Measurements from ENCODE around the gene SLC17A5. TPM values are rescaled to one million over a fixed set of nuclear protein-coding genes. Genes with fewer than 3 reads are reported as not detected.

The SLC17A5 gene
- total and polyA plus RNA-seq, 10 of the 15 experiments (the other 5 are each of a cell fraction or from before 2014, with no cell fraction given) = 2.3 to 7.2 (median 5.0) TPM

DNA sequence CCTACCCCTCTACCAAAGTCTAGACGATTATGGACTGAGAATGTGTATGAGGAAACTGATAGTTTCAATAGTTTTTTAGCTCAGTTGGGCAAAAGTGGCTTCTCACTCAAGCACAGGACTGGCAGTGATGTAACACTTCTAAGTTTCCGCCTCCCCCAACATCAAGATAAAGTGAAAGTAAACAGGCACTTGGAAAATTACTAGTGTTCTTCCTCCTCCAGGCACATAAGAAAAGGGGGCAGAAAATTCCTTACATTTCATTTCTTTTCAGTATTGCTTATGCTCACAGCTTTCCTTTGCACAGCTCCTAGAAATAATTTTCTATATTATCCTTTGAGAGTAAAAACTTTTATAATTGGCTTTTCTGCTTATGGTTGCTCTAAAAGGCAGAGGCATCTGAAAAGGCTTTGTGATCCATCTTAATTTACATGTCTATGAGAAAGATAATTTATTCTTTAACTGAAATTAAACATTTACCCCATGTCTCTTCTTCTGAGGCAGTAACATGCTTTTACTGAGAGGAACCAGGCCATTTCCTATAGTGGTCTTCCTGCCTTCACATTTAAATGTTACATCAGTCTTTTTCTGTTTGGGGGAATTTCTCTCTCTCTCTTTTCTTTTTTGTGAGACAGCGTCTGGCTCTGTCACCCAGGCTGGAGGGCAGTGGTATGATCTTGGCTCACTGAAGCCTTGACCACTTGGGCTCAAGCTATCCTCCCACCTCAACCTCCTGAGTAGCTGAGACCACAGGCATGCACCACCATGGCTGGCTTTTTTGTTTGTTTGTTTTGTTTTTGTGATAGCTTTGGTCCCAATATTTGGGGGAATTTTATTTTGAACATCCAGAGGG is 68.0 kb downstream of the SLC17A5 start (continued):
- TF ChIP-seq, protein P1, sequence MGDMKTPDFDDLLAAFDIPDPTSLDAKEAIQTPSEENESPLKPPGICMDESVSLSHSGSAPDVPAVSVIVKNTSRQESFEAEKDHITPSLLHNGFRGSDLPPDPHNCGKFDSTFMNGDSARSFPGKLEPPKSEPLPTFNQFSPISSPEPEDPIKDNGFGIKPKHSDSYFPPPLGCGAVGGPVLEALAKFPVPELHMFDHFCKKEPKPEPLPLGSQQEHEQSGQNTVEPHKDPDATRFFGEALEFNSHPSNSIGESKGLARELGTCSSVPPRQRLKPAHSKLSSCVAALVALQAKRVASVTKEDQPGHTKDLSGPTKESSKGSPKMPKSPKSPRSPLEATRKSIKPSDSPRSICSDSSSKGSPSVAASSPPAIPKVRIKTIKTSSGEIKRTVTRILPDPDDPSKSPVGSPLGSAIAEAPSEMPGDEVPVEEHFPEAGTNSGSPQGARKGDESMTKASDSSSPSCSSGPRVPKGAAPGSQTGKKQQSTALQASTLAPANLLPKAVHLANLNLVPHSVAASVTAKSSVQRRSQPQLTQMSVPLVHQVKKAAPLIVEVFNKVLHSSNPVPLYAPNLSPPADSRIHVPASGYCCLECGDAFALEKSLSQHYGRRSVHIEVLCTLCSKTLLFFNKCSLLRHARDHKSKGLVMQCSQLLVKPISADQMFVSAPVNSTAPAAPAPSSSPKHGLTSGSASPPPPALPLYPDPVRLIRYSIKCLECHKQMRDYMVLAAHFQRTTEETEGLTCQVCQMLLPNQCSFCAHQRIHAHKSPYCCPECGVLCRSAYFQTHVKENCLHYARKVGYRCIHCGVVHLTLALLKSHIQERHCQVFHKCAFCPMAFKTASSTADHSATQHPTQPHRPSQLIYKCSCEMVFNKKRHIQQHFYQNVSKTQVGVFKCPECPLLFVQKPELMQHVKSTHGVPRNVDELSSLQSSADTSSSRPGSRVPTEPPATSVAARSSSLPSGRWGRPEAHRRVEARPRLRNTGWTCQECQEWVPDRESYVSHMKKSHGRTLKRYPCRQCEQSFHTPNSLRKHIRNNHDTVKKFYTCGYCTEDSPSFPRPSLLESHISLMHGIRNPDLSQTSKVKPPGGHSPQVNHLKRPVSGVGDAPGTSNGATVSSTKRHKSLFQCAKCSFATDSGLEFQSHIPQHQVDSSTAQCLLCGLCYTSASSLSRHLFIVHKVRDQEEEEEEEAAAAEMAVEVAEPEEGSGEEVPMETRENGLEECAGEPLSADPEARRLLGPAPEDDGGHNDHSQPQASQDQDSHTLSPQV (IDR thresholded peaks at IDR 0.05) = no peak
- no peak for TF ChIP-seq SIN3A (IDR thresholded peaks at IDR 0.05; ENCODE audit: low read depth, low read length)
- no peak for TF ChIP-seq NFXL1 (IDR thresholded peaks at IDR 0.05; ENCODE audit: borderline replicate concordance)
- TF ChIP-seq TCF3 (IDR thresholded peaks at IDR 0.05; ENCODE audit: borderline replicate concordance, insufficient read depth, low read depth, low read length) = no peak
- no peak for TF ChIP-seq TCF12 (IDR thresholded peaks at IDR 0.05; ENCODE audit: low read depth, low read length)
- TF ChIP-seq, protein P2, sequence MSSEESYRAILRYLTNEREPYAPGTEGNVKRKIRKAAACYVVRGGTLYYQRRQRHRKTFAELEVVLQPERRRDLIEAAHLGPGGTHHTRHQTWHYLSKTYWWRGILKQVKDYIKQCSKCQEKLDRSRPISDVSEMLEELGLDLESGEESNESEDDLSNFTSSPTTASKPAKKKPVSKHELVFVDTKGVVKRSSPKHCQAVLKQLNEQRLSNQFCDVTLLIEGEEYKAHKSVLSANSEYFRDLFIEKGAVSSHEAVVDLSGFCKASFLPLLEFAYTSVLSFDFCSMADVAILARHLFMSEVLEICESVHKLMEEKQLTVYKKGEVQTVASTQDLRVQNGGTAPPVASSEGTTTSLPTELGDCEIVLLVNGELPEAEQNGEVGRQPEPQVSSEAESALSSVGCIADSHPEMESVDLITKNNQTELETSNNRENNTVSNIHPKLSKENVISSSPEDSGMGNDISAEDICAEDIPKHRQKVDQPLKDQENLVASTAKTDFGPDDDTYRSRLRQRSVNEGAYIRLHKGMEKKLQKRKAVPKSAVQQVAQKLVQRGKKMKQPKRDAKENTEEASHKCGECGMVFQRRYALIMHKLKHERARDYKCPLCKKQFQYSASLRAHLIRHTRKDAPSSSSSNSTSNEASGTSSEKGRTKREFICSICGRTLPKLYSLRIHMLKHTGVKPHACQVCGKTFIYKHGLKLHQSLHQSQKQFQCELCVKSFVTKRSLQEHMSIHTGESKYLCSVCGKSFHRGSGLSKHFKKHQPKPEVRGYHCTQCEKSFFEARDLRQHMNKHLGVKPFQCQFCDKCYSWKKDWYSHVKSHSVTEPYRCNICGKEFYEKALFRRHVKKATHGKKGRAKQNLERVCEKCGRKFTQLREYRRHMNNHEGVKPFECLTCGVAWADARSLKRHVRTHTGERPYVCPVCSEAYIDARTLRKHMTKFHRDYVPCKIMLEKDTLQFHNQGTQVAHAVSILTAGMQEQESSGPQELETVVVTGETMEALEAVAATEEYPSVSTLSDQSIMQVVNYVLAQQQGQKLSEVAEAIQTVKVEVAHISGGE (CRISPR knock-in tag; IDR thresholded peaks at IDR 0.05) = no peak
- no peak for TF ChIP-seq NR2C1 (IDR thresholded peaks at IDR 0.05)
- no peak for TF ChIP-seq MXI1 (IDR thresholded peaks at IDR 0.05; ENCODE audit: low read depth, low read length)
- no peak for TF ChIP-seq NR2F1 (conservative IDR thresholded peaks at IDR 0.05)
- TF ChIP-seq CEBPB (IDR thresholded peaks at IDR 0.05; ENCODE audit: borderline replicate concordance in 1 of 2, low read depth in 2 of 2, low read length in 2 of 2) = no peak
- TF ChIP-seq JUNB (IDR thresholded peaks at IDR 0.05) = 0 out of 2 replicates have a peak, but pooled peaks have one; percentile 2
- TF ChIP-seq, protein P3, sequence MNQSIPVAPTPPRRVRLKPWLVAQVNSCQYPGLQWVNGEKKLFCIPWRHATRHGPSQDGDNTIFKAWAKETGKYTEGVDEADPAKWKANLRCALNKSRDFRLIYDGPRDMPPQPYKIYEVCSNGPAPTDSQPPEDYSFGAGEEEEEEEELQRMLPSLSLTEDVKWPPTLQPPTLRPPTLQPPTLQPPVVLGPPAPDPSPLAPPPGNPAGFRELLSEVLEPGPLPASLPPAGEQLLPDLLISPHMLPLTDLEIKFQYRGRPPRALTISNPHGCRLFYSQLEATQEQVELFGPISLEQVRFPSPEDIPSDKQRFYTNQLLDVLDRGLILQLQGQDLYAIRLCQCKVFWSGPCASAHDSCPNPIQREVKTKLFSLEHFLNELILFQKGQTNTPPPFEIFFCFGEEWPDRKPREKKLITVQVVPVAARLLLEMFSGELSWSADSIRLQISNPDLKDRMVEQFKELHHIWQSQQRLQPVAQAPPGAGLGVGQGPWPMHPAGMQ (IDR thresholded peaks at IDR 0.05; ENCODE audit: borderline replicate concordance) = no peak
- TF ChIP-seq ATF7 (IDR thresholded peaks at IDR 0.05; ENCODE audit: low read depth) = peak; percentile 93
- no peak for TF ChIP-seq HDAC6 (IDR thresholded peaks at IDR 0.05; ENCODE audit: unreplicated experiment)
- no peak for TF ChIP-seq SREBF1 (IDR thresholded peaks at IDR 0.05; ENCODE audit: low read length)
- TF ChIP-seq KLF5 (IDR thresholded peaks at IDR 0.05; ENCODE audit: partially characterized antibody) = no peak
